GM18499 (cell line): ENCODE measurements around the gene CAPG.

Experiments
- ATAC-seq: cut with Tn5 transposase; IDR thresholded peaks from one replicate; pipeline ENCODE4 v1.9.1; 2021; ENCODE audit warnings: moderate number of reproducible peaks; ENCODE audit not compliant: insufficient read depth, unreplicated experiment

CAPG gene, protein sequence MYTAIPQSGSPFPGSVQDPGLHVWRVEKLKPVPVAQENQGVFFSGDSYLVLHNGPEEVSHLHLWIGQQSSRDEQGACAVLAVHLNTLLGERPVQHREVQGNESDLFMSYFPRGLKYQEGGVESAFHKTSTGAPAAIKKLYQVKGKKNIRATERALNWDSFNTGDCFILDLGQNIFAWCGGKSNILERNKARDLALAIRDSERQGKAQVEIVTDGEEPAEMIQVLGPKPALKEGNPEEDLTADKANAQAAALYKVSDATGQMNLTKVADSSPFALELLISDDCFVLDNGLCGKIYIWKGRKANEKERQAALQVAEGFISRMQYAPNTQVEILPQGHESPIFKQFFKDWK

DNA sequence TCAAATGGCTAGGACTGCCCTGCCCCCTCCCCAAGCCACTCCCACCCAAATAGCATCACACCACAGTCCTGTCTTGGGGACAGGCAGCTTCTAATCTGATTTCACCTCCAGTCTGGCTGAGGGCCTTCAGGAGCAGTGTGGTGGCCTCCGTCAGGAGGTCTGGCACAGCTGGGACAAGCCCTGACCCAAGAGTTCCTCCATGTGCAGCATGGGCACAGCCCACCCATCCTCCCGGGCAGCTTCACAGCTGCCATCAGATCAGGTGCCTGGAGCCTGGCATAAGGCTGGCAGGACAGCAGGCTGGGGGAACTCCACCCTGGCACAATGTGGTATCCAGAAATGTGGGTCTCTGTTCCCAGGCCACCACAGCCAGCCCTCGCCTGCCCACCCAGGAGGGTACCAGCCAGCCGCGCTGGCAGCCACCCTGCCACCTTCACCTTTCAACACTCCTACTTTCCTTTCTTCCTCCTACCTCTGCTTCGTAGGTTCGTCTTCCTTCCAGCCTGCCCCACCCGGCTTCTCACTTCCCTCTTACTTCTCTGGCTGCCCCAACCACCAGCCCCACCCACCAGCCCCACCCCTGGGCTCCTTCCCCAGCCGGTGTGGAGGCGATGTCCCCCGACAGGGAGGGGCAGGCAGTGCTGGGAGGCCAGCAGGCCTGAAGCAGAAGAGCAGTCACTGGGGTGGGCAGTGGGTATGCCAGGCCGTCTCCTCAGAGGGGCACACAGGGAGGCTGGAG, at the start of gene CAPG:
CAPG (minus strand) TSS at position 522 of the 739 bp plus-strand sequence. CDS start 8,221 bp downstream, outside the sequence.
- no peak for ATAC-seq

DNA sequence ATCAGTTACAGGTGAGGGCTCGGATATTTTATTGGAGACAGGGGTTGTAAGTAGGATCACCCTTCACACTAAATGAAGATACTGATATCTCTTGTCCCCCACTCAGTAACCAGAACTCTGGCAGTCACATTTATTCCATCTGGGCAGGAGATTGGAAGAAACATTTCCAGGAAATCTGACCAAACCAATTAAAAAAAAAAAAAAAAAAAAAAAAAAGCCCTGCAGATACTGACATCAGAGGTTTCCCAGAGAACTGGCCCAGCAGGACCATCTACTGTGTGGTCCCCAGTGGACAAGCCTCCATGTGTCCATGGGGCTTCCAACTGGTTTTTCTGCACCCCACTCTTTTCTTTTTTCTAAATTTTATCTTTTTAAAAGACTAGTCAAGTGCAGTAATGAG, 49.6 kb upstream of the CAPG start:
- ATAC-seq: no peak

DNA sequence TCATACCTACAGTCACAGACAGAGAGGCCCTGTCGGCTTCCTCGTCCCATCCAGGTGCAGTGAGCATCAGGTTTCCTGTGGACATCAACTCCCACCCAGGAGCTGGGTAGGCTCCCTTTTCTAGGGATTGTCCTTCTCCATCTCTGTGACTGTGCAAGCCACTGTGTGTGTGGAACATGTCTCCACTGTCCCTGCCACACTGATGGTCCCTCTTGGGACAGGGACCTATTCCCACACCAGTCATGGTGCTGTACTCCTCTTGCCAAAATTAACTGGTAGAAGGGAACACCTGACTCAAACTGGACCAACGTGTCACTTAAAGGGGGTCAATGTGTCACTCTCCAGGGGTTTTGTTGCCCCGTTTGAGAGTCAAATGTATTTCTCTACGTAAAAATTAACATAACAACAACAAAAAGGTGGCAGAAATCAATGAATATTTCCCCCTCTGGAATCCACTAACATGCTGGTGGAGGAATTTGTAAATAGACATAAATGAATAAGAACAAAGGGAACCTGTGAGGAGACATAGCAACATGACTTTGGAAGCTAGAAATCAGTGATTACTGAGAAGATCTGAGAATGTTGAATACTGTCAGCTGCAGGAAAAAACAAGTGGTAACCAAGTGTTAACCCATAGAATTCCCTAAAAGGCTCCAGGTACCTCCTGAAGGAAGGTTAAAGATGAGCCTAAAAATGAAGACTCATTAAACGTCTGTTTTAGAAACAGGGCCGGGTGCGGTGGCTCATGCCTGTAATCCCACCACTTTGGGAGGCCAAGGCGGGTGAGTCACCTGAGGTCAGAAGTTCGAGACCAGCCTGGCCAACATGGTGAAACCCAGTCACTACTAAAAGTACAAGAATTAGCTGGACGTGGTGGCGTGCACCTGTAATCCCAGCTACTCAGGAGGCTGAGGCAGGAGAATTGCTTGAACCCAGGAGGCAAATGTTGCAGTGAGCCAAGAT, 48.7 kb upstream of the CAPG start:
- no peak for ATAC-seq

DNA sequence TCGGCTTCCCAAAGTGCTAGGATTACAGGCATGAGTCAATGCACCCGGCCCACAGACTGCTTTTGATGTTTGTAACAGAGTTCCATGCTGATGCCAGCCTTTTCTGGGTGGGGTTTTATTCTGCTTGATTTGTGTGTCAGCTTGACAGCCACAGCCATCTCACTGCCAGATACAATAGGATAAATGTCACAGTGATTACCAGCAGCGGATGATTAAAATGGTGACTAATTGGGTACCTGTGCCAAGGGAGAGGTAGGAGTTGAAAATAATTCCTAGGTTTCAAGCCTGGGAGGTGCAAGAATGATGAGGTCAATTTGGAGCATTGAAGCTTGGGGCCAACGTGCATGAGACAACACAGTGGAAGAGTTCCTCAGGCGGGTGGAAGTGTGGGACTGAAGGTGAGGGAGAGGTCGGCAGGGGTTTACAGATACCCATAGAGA, 47.7 kb upstream of the CAPG start:
- no peak for ATAC-seq

DNA sequence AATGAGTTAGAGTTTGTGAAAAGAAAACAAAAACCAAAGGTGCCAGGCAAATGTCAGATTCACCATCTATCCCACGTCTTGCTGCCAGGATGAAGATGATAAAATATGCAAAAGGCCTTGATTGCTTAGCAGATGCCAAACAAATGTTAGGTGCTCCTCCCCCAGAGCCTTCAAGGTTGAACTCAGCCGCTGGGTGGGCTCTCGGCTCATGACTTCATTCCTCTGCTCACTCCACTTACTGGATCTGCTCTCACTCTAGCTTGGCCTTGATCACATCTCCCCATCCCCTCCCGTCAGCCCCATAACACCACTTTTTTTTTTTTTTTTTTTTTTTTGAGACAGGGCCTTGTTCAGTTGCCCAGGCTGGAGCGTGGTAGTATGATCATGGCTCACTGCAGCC, 46.9 kb upstream of the CAPG start:
- ATAC-seq: no peak

DNA sequence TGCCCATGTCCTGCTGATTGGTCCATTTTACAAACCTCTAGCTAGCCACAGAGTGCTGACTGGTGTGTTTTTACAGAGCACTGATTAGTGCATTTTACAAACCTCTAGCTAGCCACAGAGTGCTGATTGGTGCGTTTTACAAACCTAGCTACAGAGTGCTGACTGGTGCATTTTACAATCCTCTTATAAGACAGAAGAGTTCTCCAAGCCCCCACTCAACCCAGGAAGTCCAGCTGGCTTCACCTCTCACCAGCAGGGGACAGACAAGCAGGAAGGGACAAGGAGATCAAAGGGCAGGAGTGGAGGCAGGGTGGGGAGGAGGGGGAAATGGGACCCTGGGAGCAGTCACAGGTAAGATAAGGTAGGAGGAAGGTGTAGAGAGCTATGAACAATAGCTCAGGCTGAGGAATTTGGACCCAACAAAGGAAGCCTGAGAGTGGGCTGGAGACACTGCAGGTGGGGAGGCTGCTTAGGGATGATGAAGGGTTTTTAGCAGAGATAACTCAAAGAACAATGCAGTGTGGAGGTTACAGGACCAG, 45.5 kb upstream of the CAPG start:
- ATAC-seq: no peak

DNA sequence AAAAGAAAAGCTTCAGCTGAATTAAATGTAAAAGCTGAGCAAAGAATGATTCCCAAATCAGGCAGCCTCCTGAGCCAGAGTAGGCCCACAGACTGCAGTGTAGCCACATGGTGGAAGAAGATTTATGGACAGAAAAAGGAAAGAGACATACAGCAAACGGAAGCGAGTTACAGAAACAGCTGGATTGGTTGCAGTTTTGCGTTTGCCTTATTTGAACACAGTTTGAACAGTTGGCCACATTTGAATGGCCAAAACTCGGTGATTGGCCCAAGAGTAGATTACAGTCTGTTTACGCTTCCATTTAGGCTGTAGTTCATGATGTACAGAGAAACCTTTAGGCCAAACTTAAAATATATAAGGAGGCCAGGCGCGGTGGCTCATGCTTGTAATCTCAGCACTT, 43.4 kb upstream of the CAPG start:
- no peak for ATAC-seq

DNA sequence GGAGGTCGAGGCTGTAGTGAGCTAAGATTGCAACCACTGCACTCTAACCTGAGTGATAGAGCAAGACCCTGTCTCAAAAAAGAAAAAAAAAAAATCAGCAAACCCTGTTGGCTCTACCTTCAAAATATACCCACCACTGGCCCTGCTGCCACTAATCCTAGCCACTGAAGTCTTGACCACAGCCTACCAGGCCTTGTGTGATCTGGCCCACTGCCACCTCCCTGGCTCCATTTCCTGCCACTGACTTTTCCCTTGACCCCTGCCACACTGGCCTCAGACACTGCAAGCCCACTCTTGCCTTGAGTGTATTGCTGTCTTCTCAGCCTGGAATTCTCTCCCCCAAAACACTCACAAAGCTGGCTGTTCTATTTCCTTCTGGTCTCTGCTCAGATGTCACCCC, 42.1 kb upstream of the CAPG start:
- ATAC-seq: no peak

DNA sequence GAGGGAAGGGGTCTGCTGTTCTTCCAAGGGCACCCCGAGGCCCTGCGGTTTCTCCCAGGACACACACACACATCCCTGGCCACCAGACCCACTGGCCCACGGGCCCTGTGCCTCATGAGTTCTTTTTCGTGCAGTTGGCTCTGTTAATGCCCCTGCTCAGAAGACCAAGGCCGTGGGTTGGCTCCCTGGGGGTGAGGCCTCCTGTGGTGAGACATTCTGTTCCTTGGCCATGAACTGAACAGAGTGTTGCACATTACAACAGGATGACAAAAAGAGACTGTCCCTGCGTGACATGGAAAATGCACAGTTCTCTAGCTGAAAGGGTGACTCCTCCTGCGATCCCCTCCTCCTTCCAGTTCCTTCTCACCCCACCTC, 39.0 kb upstream of the CAPG start:
- no peak for ATAC-seq

DNA sequence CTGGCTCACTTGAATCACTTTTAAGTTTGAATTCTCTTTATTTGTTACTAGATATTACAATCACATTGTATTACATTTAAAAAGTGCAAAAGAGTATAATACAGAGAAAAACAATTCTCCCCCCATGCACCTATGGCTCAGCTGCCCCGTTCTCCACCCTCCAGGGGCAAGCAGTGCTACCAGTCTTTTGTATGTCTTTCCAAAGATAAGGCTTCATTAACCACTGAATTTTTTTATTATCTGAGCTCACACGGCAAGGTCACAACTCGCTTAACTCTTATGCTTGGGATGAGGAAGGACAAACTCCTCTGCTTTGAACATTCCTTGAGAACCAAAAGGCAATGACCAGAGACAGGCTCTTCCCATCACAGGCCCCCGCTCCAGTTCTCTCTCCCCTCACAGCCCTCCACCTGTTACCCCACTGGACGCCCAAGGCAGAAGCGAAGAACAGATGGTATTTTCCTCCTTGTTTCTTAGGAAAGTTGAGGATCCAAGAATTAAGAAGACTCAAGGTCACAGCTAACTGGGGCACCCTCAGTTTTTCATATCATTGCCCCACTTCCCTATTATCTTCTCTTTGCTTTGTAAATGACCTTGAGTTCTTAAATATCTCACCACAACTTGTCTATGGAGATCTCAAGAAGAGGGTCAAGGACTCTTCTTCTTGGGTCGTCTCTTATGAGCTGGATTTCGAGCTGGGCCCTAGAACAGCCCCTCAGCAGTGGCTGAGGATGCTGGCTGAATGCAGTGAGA, 38.5 kb upstream of the CAPG start:
- ATAC-seq: no peak

DNA sequence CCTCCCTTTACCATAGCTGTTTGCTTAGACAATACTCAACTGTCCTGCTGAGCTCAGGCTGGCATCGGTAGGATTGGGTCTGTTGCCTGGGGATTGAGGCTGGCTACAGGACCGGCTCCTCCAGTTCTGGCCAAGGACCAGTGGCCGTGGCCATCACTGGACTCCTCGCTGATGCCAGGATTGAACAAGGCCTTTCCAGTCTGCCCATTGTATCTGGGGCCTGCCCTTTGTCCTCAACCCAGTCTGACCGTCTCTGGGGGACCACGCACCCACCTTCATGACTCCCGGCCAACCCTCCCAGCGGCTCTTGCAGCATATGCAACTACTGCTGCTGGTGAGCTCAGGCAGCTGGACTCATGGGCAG, 37.0 kb upstream of the CAPG start:
- no peak for ATAC-seq

DNA sequence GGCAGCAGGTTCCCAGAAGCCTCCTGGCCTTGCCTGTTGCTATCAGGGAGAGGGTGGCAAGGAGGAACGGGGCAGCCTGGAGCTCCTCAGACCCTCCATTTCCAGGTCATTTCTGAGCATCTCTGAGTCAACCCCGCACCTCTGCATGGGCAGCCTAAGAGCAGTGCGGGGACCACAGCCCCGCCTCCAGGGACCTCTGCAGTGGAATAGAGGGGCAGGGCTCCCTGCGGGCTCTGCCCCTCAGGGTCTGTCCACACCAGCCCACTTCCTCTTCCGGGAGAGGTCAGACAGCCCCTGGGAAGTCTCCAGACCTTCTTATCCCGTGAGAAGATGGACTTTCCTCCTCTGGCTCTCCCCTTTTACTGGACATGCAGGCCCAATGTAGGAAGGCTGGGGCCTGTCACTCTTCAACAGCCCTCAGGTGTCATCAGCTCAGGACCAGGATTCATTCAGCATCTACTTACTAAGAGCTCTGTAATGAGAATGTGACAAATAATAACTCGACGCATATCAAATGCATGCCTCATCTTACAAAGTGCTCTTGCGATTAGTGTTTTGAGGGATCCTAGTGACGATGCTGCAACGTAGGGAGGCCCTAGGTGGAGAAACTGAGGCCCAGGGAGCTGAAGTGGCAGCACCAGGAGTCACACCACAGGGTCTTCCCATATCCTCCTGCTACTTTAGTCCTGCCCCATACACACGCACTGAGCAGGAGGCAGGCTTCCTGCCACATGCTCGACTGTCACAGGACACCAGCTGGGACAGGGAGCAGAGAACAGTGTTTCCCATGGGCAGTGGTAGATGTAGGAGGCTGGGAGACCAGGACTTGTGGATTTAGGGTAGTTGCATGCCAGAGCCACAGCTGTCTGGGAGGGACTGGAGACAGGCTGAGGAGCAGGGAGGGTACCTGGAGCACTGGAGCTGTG, 36.4 kb upstream of the CAPG start:
- no peak for ATAC-seq

DNA sequence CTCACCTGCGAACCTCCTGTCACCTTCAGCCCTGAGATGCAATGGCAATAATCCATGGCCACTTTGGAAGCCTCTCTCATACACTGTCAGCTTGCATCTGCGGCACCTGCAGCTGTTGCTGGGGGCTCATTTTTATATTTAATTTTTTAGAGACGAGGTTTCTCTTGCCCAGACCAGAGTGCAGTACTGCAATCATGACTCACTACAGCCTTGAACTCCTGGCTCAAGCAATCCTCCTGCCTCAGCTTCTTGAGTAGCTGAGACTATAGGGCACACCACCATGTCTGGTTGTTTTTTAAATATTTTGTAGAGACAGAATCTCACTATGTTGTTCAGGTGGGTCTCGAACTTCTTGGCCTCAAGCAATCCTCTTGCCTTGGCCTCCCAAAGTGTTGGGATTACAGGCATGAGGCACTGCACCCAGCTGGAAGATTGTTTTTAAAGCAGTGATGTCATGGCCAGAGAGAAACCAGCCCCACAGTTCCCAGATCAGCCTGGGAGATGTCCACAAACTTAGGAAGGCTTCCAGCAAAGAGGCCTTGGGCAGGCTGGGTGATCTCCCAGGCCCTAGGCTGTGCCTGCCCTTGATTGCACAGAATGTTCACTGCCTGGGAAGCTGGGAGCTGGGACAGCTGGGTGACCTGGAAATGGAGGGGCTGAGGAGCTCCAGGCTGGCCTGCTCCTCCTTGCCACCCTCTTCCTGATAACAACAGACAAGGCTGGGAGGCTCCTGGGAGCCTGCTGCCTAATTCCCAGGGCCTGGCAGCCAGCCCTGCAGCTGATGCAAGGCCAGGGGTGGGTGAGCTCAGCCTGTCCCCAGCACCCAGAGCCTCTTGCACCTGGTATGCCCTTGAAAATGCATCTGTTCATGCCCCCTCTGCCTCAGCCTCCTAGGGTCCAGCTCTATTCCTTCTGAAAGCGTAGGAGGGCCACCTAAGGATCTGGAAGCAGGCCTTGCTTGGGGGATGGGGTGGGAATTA, 35.4 kb upstream of the CAPG start:
- ATAC-seq: no peak

DNA sequence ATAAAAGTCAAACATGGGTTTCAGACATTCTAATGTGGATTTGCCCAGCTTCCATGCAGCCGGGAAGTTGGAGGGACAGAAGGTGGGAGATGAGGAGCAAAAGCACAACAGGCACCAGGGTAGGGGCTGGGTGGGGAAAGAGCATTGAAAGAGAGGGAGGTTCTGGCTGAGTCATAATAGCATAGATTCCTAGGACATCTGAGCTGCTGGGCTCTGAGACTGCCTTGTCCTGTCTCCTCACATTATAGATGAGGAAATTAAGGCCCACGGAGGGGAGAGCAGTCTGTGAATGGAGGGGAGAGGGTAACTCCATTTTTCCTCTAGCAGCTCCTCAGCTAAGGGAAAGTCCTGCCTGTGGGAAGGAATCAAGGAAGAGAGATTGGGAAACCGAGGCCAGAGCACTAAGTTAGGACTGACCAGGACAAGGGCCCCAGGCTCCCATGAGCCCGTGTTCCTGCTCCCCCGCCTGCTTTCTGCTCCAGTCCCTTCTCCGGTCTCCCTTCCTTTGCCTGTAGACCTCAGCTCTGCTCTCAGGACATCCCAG, 34.5 kb upstream of the CAPG start:
- no peak for ATAC-seq

DNA sequence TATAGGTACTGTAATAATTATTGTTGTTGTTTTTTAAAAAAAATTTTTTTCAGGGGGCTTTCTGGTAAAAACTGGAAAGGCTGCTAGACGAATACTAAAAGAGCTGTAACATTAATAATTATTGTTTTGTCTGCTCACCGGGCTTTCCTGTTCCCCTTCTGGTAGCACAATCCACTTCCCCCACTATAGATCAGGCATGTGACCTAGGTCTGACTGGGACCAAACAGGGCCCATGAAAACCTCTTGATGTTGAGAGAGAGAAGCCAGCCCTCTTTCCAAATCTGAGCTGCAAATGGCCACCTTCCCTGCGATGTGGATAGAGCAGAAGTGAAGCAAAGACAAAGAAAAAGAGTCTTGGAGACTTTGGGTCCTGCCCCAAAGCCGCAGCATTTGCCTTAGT, 31.7 kb upstream of the CAPG start:
- ATAC-seq: no peak

DNA sequence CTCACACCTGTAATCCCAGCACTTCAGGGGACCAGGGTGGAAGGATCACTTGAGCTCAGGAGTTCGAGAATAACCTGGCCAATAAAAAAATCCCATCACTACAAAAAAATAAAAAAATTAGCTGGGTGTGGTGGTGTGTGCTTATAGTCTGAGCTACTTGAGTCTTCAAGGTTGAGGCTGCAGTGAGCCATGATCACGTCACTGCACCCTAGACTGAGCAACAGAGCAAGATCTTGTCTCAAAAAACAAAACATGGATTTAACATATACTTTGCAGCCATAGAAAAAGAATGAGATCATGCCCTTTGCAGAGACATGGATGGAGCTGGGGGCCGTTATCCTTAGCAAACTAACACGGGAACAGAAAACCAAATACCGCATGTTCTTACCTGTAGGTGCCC, 30.6 kb upstream of the CAPG start:
- no peak for ATAC-seq

DNA sequence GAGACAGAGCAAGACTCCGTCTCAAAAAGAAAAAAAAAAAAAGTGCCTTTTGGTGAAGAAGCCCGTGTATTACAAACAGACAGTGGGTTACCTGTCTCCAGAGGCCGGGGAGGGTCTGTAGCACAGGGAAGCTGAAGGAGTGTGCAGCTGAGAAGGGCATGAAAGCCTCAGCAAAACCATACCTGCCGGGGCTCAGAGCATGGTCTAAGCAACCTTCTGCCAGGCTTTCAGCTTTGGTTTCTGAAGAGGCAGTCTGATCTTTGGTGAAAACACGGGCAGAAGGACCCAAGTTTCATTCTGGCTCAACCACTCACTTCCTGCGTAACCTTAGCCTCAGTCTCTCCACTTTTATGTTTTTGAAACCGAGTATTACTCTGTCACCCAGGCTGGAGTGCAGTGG, 29.8 kb upstream of the CAPG start:
- no peak for ATAC-seq
